GM12878 (cell line): ENCODE results near the gene IL17RE. TPM values are rescaled to one million over a fixed set of nuclear protein-coding genes. Genes with fewer than 3 reads are reported as not detected.

ENCODE experiments used
- DPF2 ChIP-seq: fragments of 450-650 bp; IDR thresholded peaks from 2 replicates; pipeline ENCODE4 v1.6.1; 2017; ENCODE audit warnings: mild to moderate bottlenecking
- KLF5 ChIP-seq: fragments of 450-650 bp; IDR thresholded peaks from 2 replicates; pipeline ENCODE4 v1.6.1; 2014; ENCODE audit warnings: mild to moderate bottlenecking; ENCODE audit not compliant: partially characterized antibody
- NFXL1 ChIP-seq: fragments of 450-650 bp; IDR thresholded peaks from 2 replicates; pipeline ENCODE4 v1.6.1; 2017; ENCODE audit warnings: antibody characterized with exemption, mild to moderate bottlenecking, borderline replicate concordance
- PBX3 ChIP-seq: IDR thresholded peaks from 2 replicates; pipeline ENCODE4 v1.6.1; 2011; ENCODE audit warnings: mild to moderate bottlenecking, low read depth, low read length, moderate library complexity; ENCODE audit not compliant: insufficient replicate concordance
- USF1 ChIP-seq: IDR thresholded peaks from 2 replicates; pipeline ENCODE4 v1.6.1; 2011; ENCODE audit warnings: borderline replicate concordance, low read depth, mild to moderate bottlenecking, moderate library complexity, mixed read lengths, low read length; ENCODE audit not compliant: insufficient read depth; ENCODE audit errors: extremely low read length
- ZNF687 ChIP-seq: fragments of 450-650 bp; IDR thresholded peaks from 2 replicates; pipeline ENCODE4 v1.6.1; 2017; ENCODE audit warnings: mild to moderate bottlenecking, moderate library complexity
- polyA plus RNA-seq, 11 experiments: library from polyadenylated mRNA; depleted of rRNA in 4 of 11; unstranded in 6 of 11; stranded (reverse) in 5 of 11; fragments of >200 nt; fragmentation: Nextera tagmentation in 4 of 11; fragmentation: Illumina TruSeq in 1 of 11; extraction: Ambion mirVana in 4 of 11; extraction: Trizol in 1 of 11; gene quantifications; 1 replicate in 1 of 11; 2 replicates in 10 of 11; pipeline versions ENCODE4 v1.2.1 to v1.2.3, GENCODE V29; 2011 to 2016; ENCODE audit warnings: inconsistent platforms in 2 of 11, missing spikeins in 2 of 11, low read depth in 1 of 11
- total RNA-seq, 4 experiments: library from RNA; depleted of rRNA in 3 of 4; stranded (reverse); fragments of >200 nt in 3 of 4; fragmentation: Illumina TruSeq in 1 of 4; extraction: Trizol in 1 of 4; gene quantifications; 2 replicates each; pipeline versions ENCODE4 v1.2.1 to v1.2.3, GENCODE V29; 2013 to 2021

The IL17RE gene
- total and polyA plus RNA-seq, 10 of the 15 experiments (the other 5 are each of a cell fraction or from before 2014, with no cell fraction given): 0.04 to 0.51 (median 0.12) TPM; not detected in 2

- peak; percentile 89 for TF ChIP-seq ZNF687
- TF ChIP-seq DPF2: peak; percentile 77
- no peak for TF ChIP-seq PBX3
- TF ChIP-seq KLF5: no peak
- no peak for TF ChIP-seq USF1
- TF ChIP-seq NFXL1: no peak
Observed at GRCh38 chr3:9915254-9916141, 12.8 kb downstream of the IL17RE start (continued).
